Suprapubic skin (tissue), 3 donors: ENCODE data around the gene PDE6H.

ENCODE experiments used
- CTCF ChIP-seq, 2 donors: fragments of 200-600 bp in 1 of 2; fragments of 450-650 bp in 1 of 2; sonication (generic) in 1 of 2; IDR thresholded peaks; one replicate each; pipeline ENCODE4 v1.5.1; 2016 to 2019; ENCODE audit warnings: antibody characterized with exemption in 2 of 2, mild to moderate bottlenecking in 1 of 2, moderate library complexity in 1 of 2
- POLR2AphosphoS5 ChIP-seq, 3 donors: sonication (generic); formaldehyde crosslinking; IDR thresholded peaks; one replicate each; pipeline ENCODE4 v1.6.1; 2017; ENCODE audit warnings: antibody characterized with exemption in 3 of 3

GRCh38 chr12:14924541-14924940, 48.3 kb upstream of the PDE6H start:
- TF ChIP-seq CTCF (IDR thresholded peaks at IDR 0.05) (no peak), POLR2AphosphoS5 (IDR thresholded peaks at IDR 0.05) (no peak)
